Bronchial epithelial cell (primary cell): ENCODE results near the gene FMN1. TPM values are rescaled to one million over a fixed set of nuclear protein-coding genes. Genes with fewer than 3 reads are reported as not detected.
A peak's percentile ranks its signal among the peaks of the same experiment; 100 is the strongest.

Experiments
- DNase-seq: peaks from one replicate; pipeline ENCODE4 v3.0.0-alpha.2; 2010; ENCODE audit warnings: low read depth
- FAIRE-seq: peaks from 2 replicates; lab custom pipeline; 2011; peaks lifted over from hg19 to GRCh38; lab: Jason Lieb, UNC
- H3K27me3 ChIP-seq: 2 replicates; pipeline ENCODE4 v1.5.1; 2011; ENCODE audit warnings: low read length; ENCODE audit not compliant: control insufficient read depth, insufficient read depth
- H3K36me3 ChIP-seq: 2 replicates; pipeline ENCODE4 v1.5.1; 2011; ENCODE audit warnings: low read length; ENCODE audit not compliant: control insufficient read depth, insufficient read depth
- H3K4me3 ChIP-seq: 2 replicates; pipeline ENCODE4 v1.5.1; 2011; ENCODE audit warnings: mild to moderate bottlenecking, low read depth, low read length, control low read depth
- CTCF ChIP-seq: IDR thresholded peaks from 2 replicates; pipeline ENCODE4 v1.5.1; 2011; ENCODE audit warnings: mild to moderate bottlenecking, moderate library complexity, low read length, control low read depth, inconsistent platforms; ENCODE audit not compliant: insufficient read depth, severe bottlenecking
- total RNA-seq: library from RNA; depleted of rRNA; stranded (reverse); fragments of >200 nt; gene quantifications from 2 replicates; pipeline ENCODE4 v1.2.1, GENCODE V29; 2014

The FMN1 gene
- total RNA-seq, 1 donor from 2014 or later, result 1.6 TPM

- Histone ChIP-seq H3K36me3 (no peaks in the 10 kb centered on the region), H3K27me3 (no peaks in the 10 kb centered on the region), H3K4me3 (no peak overlapping the region)
- FAIRE-seq, result no peak
- no peak for DNase-seq
- TF ChIP-seq CTCF, result no peak
These were observed 333.3 kb downstream of the FMN1 start for GRCh38 chr15:32861174-32861573.

- no peaks in the 10 kb centered on the region for H3K27me3 ChIP-seq
- H3K4me3 ChIP-seq, result no peak overlapping the region
- no peak for FAIRE-seq
- no peak for DNase-seq
- TF ChIP-seq CTCF, result no peak
- H3K36me3 ChIP-seq, result no peaks in the 10 kb centered on the region
These were observed 334.5 kb downstream of the FMN1 start for GRCh38 chr15:32859996-32860395.

DNA sequence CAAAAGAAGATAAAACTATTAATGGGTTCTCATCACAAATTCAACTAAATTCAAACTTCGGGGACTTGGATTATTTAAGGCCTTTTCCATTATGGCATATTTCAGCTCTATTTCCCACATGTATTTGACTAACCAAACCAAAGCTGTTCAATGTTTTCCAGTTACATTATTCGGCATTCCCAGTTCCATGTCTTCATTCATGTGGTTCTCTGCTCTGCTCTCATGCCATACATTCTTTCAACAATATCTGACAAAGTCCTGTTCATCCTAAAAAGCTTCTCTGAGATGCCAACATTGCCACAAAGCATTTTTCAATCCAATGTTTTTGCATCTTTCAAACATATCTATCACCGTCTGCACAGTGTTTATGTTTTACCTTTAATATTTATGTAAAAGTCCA, 335.3 kb downstream of the FMN1 start:
- DNase-seq (no peak), FAIRE-seq (no peak)
- H3K4me3 ChIP-seq, result no peak overlapping the region
- H3K36me3 ChIP-seq, result no peaks in the 10 kb centered on the region
- no peaks in the 10 kb centered on the region for H3K27me3 ChIP-seq
- no peak for TF ChIP-seq CTCF

- no peak overlapping the region for H3K4me3 ChIP-seq
- no peak for TF ChIP-seq CTCF
- no peaks in the 10 kb centered on the region for H3K36me3 ChIP-seq
- FAIRE-seq (no peak), DNase-seq (peak; percentile 62)
- no peaks in the 10 kb centered on the region for H3K27me3 ChIP-seq
These were observed 336.8 kb downstream of the FMN1 start for GRCh38 chr15:32857732-32858131.

DNA sequence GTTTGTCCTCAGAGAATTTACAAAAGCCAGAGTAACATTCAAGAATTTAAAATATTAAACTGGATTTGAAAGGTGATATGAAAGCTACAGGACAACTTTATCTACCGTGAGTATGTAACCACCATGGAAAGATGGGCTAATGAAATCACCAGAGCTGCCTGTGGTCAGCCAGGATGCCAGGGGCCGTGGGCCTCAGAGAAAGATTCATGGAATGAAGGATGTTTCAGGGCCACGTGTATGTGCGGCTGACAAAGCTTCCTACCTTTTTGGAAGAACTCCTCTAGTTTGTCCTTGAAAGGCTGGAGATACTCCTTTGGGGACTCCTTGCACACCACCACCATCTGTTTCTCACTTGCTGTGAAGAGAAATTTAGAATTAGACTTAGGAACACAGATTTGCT, 337.8 kb downstream of the FMN1 start:
- FAIRE-seq (no peak), DNase-seq (no peak)
- no peak for TF ChIP-seq CTCF
- no peak overlapping the region for H3K4me3 ChIP-seq
- H3K27me3 ChIP-seq, result no peaks in the 10 kb centered on the region
- no peaks in the 10 kb centered on the region for H3K36me3 ChIP-seq

GRCh38 chr15:32855942-32856341, 338.6 kb downstream of the FMN1 start:
- DNase-seq, result peak; percentile 98
- Histone ChIP-seq H3K36me3 (no peaks in the 10 kb centered on the region), H3K4me3 (no peak overlapping the region), H3K27me3 (no peaks in the 10 kb centered on the region)
- TF ChIP-seq CTCF, result no peak
- FAIRE-seq, result peak; percentile 91
